SJSA1 (cell line): Measurements from ENCODE around the gene PPP2R3B. TPM values are rescaled to one million over a fixed set of nuclear protein-coding genes. Genes with fewer than 3 reads are reported as not detected.
"Not testable (repeated sequence)": the region's sequence is repeated elsewhere in the genome, so short reads cannot be mapped to it uniquely, and the experiment has no call there.

Experiments used
- DNase-seq, 2 experiments: peaks; one replicate each; pipeline ENCODE4 v3.0.0-alpha.2; 2015 to 2020; ENCODE audit warnings: low spot score in 2 of 2, low read depth in 1 of 2
- H3K27ac ChIP-seq: fragments of 250-450 bp; sonication (Bioruptor Pico); 2 replicates; pipeline ENCODE4 v1.5.1; 2020; ENCODE audit warnings: mild to moderate bottlenecking, moderate library complexity
- H3K27me3 ChIP-seq: fragments of 250-450 bp; sonication (Bioruptor Pico); replicated peaks from 2 replicates; pipeline ENCODE4 v1.5.1; 2020; ENCODE audit warnings: mild to moderate bottlenecking, moderate library complexity
- H3K36me3 ChIP-seq: fragments of 250-450 bp; sonication (Bioruptor Pico); 2 replicates; pipeline ENCODE4 v1.5.1; 2020; ENCODE audit warnings: mild to moderate bottlenecking
- H3K4me1 ChIP-seq: fragments of 250-450 bp; sonication (Bioruptor Pico); replicated peaks from 2 replicates; pipeline ENCODE4 v1.6.1; 2021; ENCODE audit warnings: mild to moderate bottlenecking
- H3K4me3 ChIP-seq: fragments of 250-450 bp; sonication (Bioruptor Pico); 2 replicates; pipeline ENCODE4 v1.5.1; 2020; ENCODE audit warnings: mild to moderate bottlenecking
- H3K9me3 ChIP-seq: fragments of 250-450 bp; sonication (Bioruptor Pico); replicated peaks from 2 replicates; pipeline ENCODE4 v1.5.1; 2020; ENCODE audit warnings: mild to moderate bottlenecking
- total RNA-seq: library from RNA; depleted of rRNA; stranded (reverse); fragments of >200 nt; shearing (Covaris generic); gene quantifications from 2 replicates; pipeline ENCODE4 v1.2.3, GENCODE V29; 2014

PPP2R3B gene
- total RNA-seq, 1 experiment from 2014 or later: 23.8 TPM

DNA sequence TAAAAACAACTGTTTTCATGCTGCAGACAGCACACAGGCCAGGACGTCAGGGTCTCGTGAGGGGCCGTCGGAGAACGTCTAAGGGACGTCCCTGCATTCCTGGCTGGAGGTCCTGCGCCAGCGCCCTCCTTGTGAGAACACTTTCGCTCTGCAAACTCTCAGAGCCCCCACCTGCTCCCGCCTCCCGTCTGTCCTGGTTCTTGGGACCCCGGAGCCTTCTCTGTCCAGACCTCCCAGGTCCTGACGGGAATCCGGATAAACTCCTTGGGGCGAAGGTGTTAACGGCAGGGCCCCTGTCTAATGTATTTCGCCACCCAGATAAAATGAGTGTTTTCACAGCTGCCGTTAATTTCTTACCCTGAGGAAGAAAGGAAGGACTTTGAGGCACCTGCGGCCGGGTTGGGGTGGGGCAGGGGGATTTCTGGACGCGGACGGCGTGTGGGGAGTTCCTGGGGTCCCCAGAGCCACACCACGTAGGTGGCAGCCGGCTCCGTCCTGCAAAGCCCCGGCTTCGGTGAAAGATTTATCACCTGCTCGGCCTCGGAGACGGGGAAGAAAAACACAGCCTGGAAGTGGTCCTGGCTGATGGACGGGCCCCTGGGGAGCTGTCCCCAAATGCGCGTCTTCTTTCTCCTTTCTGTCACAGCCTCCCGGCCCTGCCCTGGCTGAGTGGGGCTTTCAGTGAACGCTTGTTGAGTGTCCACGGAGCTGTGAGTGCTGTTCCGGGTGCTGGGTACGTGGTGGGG, 35.1 kb upstream of the PPP2R3B start:
- Histone ChIP-seq H3K4me3 (no peak overlapping the region), H3K4me1 (no peaks in the 10 kb centered on the region), H3K27me3 (no peaks in the 10 kb centered on the region), H3K27ac (no peak overlapping the region), H3K9me3 (peaks cover 2% of the 10 kb centered on the region; the same call in 1 of the 2 replicates), H3K36me3 (no peaks in the 10 kb centered on the region)
- no peak for DNase-seq

DNA sequence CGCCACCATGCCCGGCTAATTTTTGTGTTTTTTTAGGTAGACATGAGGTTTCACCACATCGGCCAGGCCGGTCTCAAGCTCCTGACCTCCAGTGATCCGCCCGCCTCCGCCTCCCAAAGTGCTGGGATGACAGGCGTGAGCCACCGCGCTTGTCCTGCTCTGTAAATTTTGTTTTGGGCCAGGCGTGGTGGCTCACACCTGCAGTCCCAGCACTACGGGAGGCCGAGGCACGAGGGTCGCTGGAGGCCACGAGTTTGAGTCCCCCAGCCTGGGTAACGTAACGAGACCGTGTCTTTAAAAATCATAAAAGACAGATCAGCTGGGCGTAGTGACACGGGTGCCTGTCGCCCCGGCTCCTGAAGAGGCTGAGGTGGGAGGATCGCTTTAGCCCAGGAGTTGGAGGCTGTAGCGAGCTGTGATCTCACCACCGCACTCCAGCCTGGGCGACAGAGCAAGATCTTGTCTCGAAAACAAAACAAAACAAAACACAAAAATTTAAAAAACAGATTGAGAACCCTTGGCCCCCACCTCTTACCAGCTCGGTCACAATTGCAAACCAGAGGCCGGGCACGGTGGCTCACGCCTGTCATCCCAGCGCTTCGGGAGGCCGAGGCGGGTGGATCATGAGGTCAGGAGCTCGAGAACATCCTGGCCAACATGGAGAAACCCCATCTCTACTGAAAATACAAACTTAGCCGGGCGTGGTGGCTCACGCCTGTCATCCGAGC, 34.0 kb upstream of the PPP2R3B start:
- no peak overlapping the region for H3K27ac ChIP-seq
- DNase-seq: no peak
- H3K27me3 ChIP-seq: no peaks in the 10 kb centered on the region
- H3K4me3 ChIP-seq: no peak overlapping the region
- no peaks in the 10 kb centered on the region for H3K4me1 ChIP-seq
- no peaks in the 10 kb centered on the region for H3K36me3 ChIP-seq
- peaks cover 2% of the 10 kb centered on the region; the same call in 1 of the 2 replicates for H3K9me3 ChIP-seq

GRCh38 chrX:418927-419729, 32.4 kb upstream of the PPP2R3B start:
- H3K27ac ChIP-seq: no peak overlapping the region
- no peaks in the 10 kb centered on the region for H3K36me3 ChIP-seq
- no peak overlapping the region for H3K4me3 ChIP-seq
- no peak for DNase-seq
- H3K27me3 ChIP-seq: no peaks in the 10 kb centered on the region
- peaks cover 2% of the 10 kb centered on the region; the same call in 1 of the 2 replicates for H3K9me3 ChIP-seq
- H3K4me1 ChIP-seq: no peaks in the 10 kb centered on the region

- not testable (repeated sequence) for H3K4me3 ChIP-seq, H3K36me3 ChIP-seq, DNase-seq, H3K27me3 ChIP-seq, H3K27ac ChIP-seq, H3K4me1 ChIP-seq, H3K9me3 ChIP-seq
These were observed 28.8 kb upstream of the PPP2R3B start for GRCh38 chrX:415498-415897.

GRCh38 chrX:413322-414201, 26.9 kb upstream of the PPP2R3B start:
- no peaks in the 10 kb centered on the region for H3K4me1 ChIP-seq
- no peak for DNase-seq
- H3K9me3 ChIP-seq: no peaks in the 10 kb centered on the region
- H3K36me3 ChIP-seq: no peaks in the 10 kb centered on the region
- no peak overlapping the region for H3K4me3 ChIP-seq
- H3K27ac ChIP-seq: no peak overlapping the region
- H3K27me3 ChIP-seq: no peaks in the 10 kb centered on the region

- Histone ChIP-seq H3K27ac (no peak overlapping the region), H3K27me3 (no peaks in the 10 kb centered on the region), H3K4me1 (no peaks in the 10 kb centered on the region), H3K36me3 (no peaks in the 10 kb centered on the region), H3K9me3 (no peaks in the 10 kb centered on the region), H3K4me3 (no peak overlapping the region)
- DNase-seq: no peak
These were observed 23.6 kb upstream of the PPP2R3B start for GRCh38 chrX:410296-410695.

DNA sequence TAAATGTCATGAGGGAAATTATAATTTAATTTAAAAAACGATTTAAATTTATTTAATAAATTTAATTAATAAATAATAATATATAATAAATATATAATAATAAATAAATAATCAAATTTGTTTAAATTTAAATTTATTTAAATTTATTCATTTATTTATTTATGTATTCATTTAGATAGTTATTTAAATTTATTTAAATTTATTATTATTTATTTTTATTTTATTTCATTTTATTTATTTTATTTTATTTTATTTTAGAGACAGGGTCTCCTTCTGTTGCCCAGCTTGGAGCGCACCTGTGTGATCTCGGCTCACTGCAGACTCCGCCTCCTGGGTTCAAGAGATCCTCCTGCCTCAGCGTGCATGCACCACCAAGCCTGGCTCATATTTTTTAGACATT, 18.4 kb upstream of the PPP2R3B start:
- Histone ChIP-seq H3K27me3 (no peaks in the 10 kb centered on the region), H3K9me3 (no peaks in the 10 kb centered on the region), H3K27ac (no peak overlapping the region), H3K36me3 (no peaks in the 10 kb centered on the region), H3K4me1 (no peaks in the 10 kb centered on the region), H3K4me3 (no peak overlapping the region)
- no peak for DNase-seq

DNA sequence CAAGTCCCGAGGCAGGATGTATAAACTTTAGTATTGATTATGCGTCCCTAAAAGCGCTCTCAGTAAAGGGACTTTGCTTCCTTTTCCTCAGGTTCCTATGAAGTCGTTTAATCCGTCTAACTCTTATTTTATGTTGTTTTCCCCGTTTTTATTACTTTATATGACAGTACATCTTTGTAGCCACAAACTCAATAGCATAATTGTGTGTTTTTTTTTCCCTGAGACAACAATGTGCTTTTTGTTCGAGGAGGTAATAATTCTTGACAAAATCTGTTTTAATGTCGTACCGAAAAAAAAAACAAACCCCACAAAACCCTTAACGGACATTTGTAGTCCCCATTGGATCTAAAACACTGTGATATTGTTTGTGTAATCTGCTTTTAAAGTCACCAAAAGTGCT, 17.9 kb upstream of the PPP2R3B start:
- Histone ChIP-seq H3K27ac (no peak overlapping the region), H3K9me3 (no peaks in the 10 kb centered on the region), H3K36me3 (no peaks in the 10 kb centered on the region), H3K27me3 (no peaks in the 10 kb centered on the region), H3K4me1 (no peaks in the 10 kb centered on the region), H3K4me3 (no peak overlapping the region)
- no peak for DNase-seq

DNA sequence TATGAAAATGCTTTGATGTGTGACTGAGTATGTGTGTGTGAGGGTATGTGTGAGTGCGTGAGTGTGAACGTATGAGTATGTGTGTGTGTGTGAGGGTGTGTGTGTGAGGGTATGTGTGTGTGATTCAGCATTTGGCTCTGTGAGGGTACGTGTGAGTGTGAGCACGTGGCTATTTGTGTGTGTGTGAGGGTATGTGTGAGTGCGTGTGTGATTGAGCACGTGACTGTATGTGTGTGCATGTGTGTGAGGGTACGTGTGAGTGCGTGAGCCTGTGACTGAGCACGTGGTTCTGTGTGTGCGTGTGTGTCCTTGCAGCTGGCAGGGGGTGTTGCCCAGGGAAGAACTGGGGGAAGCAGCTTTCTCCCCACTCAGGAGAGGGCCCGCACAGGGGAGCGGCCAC, 16.1 kb upstream of the PPP2R3B start:
- no peak overlapping the region for H3K27ac ChIP-seq
- H3K4me1 ChIP-seq: no peaks in the 10 kb centered on the region
- no peaks in the 10 kb centered on the region for H3K36me3 ChIP-seq
- DNase-seq: no peak
- H3K4me3 ChIP-seq: no peak overlapping the region
- no peaks in the 10 kb centered on the region for H3K9me3 ChIP-seq
- H3K27me3 ChIP-seq: no peaks in the 10 kb centered on the region

DNA sequence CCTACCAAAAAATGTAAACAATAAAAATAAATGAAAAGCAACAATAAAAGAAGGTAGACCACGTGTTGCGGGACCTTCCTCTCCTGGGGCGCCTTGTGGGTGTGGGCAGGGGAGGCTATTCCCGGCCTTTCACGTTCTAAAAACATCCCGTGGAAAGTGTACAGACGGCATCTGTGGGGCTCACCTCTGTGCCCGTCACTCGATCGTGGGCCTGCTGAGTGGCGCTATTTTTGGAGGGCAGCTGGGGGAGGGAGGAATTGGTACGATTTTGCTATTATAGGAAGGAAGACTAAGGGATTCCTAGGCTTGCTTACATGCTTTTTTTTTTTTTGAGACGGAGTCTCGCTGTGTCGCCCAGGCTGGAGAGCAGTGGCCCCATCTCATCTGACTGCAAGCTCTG, 13.6 kb upstream of the PPP2R3B start:
- Histone ChIP-seq H3K9me3 (no peaks in the 10 kb centered on the region), H3K36me3 (no peaks in the 10 kb centered on the region), H3K27ac (no peak overlapping the region), H3K4me3 (no peak overlapping the region), H3K4me1 (no peaks in the 10 kb centered on the region), H3K27me3 (no peaks in the 10 kb centered on the region)
- no peak for DNase-seq

DNA sequence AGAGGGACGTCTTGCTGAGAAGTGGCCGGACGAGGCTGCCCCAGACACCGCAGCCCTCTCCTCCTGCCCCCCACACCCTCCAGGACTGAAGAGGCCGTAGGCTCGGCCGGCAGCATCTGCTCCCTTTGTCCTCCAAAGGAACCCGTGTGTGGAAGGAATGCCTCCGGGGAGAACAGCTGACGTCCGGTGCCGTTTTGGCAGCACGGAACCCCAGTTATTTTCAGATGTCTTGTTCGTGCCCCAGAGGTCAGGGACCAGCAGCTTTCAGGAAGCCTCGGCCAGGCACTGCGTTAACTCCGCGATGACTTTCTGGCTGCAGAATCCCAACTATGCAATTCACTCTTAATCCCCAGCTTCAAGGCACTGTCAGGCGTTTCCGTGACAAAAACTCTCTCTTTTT, 10.9 kb upstream of the PPP2R3B start:
- no peak for DNase-seq
- no peaks in the 10 kb centered on the region for H3K4me1 ChIP-seq
- no peak overlapping the region for H3K27ac ChIP-seq
- H3K9me3 ChIP-seq: no peaks in the 10 kb centered on the region
- no peaks in the 10 kb centered on the region for H3K27me3 ChIP-seq
- no peaks in the 10 kb centered on the region for H3K36me3 ChIP-seq
- H3K4me3 ChIP-seq: no peak overlapping the region

GRCh38 chrX:394830-395229, 8.1 kb upstream of the PPP2R3B start:
- Histone ChIP-seq H3K27ac (no peak overlapping the region), H3K27me3 (no peaks in the 10 kb centered on the region), H3K4me3 (no peak overlapping the region), H3K9me3 (no peaks in the 10 kb centered on the region), H3K36me3 (no peaks in the 10 kb centered on the region), H3K4me1 (no peaks in the 10 kb centered on the region)
- DNase-seq: no peak

GRCh38 chrX:392575-392846, 5.8 kb upstream of the PPP2R3B start:
- H3K4me3 ChIP-seq: no peak overlapping the region
- DNase-seq: no peak
- H3K9me3 ChIP-seq: no peaks in the 10 kb centered on the region
- H3K4me1 ChIP-seq: 0 out of 2 replicates have a peak, but pooled peaks cover 3% of the 10 kb centered on the region
- H3K27me3 ChIP-seq: no peaks in the 10 kb centered on the region
- H3K36me3 ChIP-seq: no peaks in the 10 kb centered on the region
- no peak overlapping the region for H3K27ac ChIP-seq
